Spleen (tissue), 11 donors: ENCODE data around the gene TNNI3K. TPM values are rescaled to one million over a fixed set of nuclear protein-coding genes. Genes with fewer than 3 reads are reported as not detected.

Source experiments
- DNase-seq: peaks from one replicate; pipeline ENCODE4 v3.0.0-alpha.2; 2020
- H3K27ac ChIP-seq, 8 donors: fragments of 200-600 bp; sonication (generic) in 7 of 8; 1 replicate in 4 of 8; 2 replicates in 4 of 8; pipeline versions ENCODE4 v1.5.0 to v1.8.0; 2016 to 2021; ENCODE audit warnings: inconsistent platforms in 4 of 8, mild to moderate bottlenecking in 4 of 8, moderate library complexity in 1 of 8
- H3K27me3 ChIP-seq, 7 donors: fragments of 200-600 bp; sonication (generic) in 6 of 7; replicated peaks in 1 of 7; 1 replicate in 4 of 7; 2 replicates in 3 of 7; pipeline versions ENCODE4 v1.5.0 to v1.8.0; 2016 to 2021; ENCODE audit warnings: inconsistent platforms in 3 of 7, mild to moderate bottlenecking in 1 of 7
- H3K36me3 ChIP-seq, 6 donors: fragments of 200-600 bp; sonication (generic) in 5 of 6; 1 replicate in 4 of 6; 2 replicates in 2 of 6; pipeline versions ENCODE4 v1.5.0 to v1.8.0; 2016 to 2021; ENCODE audit warnings: inconsistent platforms in 2 of 6
- H3K4me1 ChIP-seq, 6 donors: fragments of 200-600 bp; sonication (generic) in 5 of 6; 1 replicate in 3 of 6; 2 replicates in 3 of 6; pipeline versions ENCODE4 v1.5.0 to v1.8.0; 2016 to 2021; ENCODE audit warnings: inconsistent platforms in 3 of 6
- H3K4me3 ChIP-seq, 8 donors: fragments of 200-600 bp; sonication (generic) in 7 of 8; 1 replicate in 4 of 8; 2 replicates in 4 of 8; pipeline versions ENCODE4 v1.5.0 to v1.8.0; 2016 to 2021; ENCODE audit warnings: inconsistent platforms in 4 of 8, mild to moderate bottlenecking in 4 of 8, moderate library complexity in 2 of 8
- H3K9me3 ChIP-seq, 8 donors: fragments of 200-600 bp; sonication (generic) in 7 of 8; 1 replicate in 4 of 8; 2 replicates in 4 of 8; pipeline versions ENCODE4 v1.5.0 to v1.8.0; 2016 to 2021; ENCODE audit warnings: inconsistent platforms in 4 of 8
- CTCF ChIP-seq, 11 experiments: fragments of 200-600 bp in 7 of 11; fragments of 450-650 bp in 4 of 11; sonication (generic) in 4 of 11; IDR thresholded peaks in 8 of 11; conservative IDR thresholded peaks in 3 of 11; 1 replicate in 7 of 11; 2 replicates in 4 of 11; pipeline versions ENCODE4 v1.4.0 to v1.8.0; 2016 to 2021; ENCODE audit warnings: antibody characterized with exemption in 11 of 11, inconsistent platforms in 4 of 11, mild to moderate bottlenecking in 1 of 11
- POLR2A ChIP-seq, 3 donors: fragments of 450-650 bp; IDR thresholded peaks; one replicate each; pipeline ENCODE4 v1.5.1; 2017; ENCODE audit warnings: antibody characterized with exemption in 3 of 3, mild to moderate bottlenecking in 1 of 3
- POLR2AphosphoS5 ChIP-seq, 3 donors: sonication (generic); formaldehyde crosslinking; IDR thresholded peaks; one replicate each; pipeline ENCODE4 v1.5.1; 2017; ENCODE audit warnings: antibody characterized with exemption in 3 of 3
- WGBS, 5 donors: extraction: QIAGEN DNeasy Blood & Tissue Kit in 3 of 5; methylation state at CpG; one replicate each; pipeline versions ENCODE4 v1.1.5 to v1.1.7; 2013 to 2018; 5-methylcytosine and 5-hydroxymethylcytosine counted together
- intact Hi-C: fragments of 100-400 bp; cut with DNase I; formaldehyde crosslinking; loops from one replicate; pipeline ENCODE4 v1.15.0; 2023; ENCODE audit warnings: low total_unique reads
- polyA plus RNA-seq, 3 donors: library from polyadenylated mRNA; stranded (reverse); fragments of 200-250 nt; gene quantifications; one replicate each; pipeline ENCODE4 v1.2.1, GENCODE V29; 2013
- total RNA-seq, 7 donors: library from RNA; depleted of rRNA in 3 of 7; stranded (reverse); fragments of >200 nt in 3 of 7; fragmentation: NEBNext Ultra II Directional in 4 of 7; extraction: Animal tissue kit (Norgen Biotek cat#: 25700) in 4 of 7; gene quantifications; one replicate each; pipeline versions ENCODE4 v1.1.0 to v1.2.1, GENCODE V29; 2016 to 2021
- donor health status: healthy with polysubstance abuse.
- donor health status: DM: no; HTN: no; CAD: no; lungs with moderate emphysema.
- donor health status: DM: no; HTN: no; CAD: no.
- donor health status: Bipolar disorder and iron deficiency.
- donor health status: healthy.
- donor health status: DM: no; HTN: no; CAD: no.
- donor health status: DM: yes; HTN: yes; CAD: no.

Gene TNNI3K
- total and polyA plus RNA-seq, 10 donors: 0.41 to 6.2 (median 2.8) TPM; not detected in 1

GRCh38 chr1:74314438-74314837, 79.3 kb downstream of the TNNI3K start:
- H3K27me3 ChIP-seq: no peaks in the 10 kb centered on the region
- DNase-seq: no peak
- intact Hi-C loops: no loop called here
- TF ChIP-seq CTCF (IDR thresholded peaks at IDR 0.05 in 8 of 11, conservative IDR thresholded peaks at IDR 0.05 in 3 of 11) (no peak), POLR2AphosphoS5 (IDR thresholded peaks at IDR 0.05) (no peak)
- H3K4me3 ChIP-seq: no peak overlapping the region
- no peaks in the 10 kb centered on the region for H3K4me1 ChIP-seq
- H3K9me3 ChIP-seq: no peaks in the 10 kb centered on the region
- H3K27ac ChIP-seq: no peak overlapping the region
- no peaks in the 10 kb centered on the region for H3K36me3 ChIP-seq

- DNase-seq: no peak
- intact Hi-C loops: no loop called here
- H3K36me3 ChIP-seq: no peaks in the 10 kb centered on the region
- H3K4me1 ChIP-seq: no peaks in the 10 kb centered on the region
- H3K27me3 ChIP-seq: no peaks in the 10 kb centered on the region
- 74 to 81% (median 76%) methylated on average over 2 of the region's 2 CpGs for whole genome bisulfite sequencing, 5 donors
- TF ChIP-seq POLR2A (IDR thresholded peaks at IDR 0.05): no peak
- no peak for TF ChIP-seq CTCF (IDR thresholded peaks at IDR 0.05 in 8 of 11, conservative IDR thresholded peaks at IDR 0.05 in 3 of 11)
- no peak for TF ChIP-seq POLR2AphosphoS5 (IDR thresholded peaks at IDR 0.05)
- no peak overlapping the region for H3K4me3 ChIP-seq
- no peak overlapping the region for H3K27ac ChIP-seq
- H3K9me3 ChIP-seq: no peaks in the 10 kb centered on the region
These were observed 81.1 kb downstream of the TNNI3K start for GRCh38 chr1:74316302-74316701.

GRCh38 chr1:74317663-74318062, 82.5 kb downstream of the TNNI3K start:
- no peak for TF ChIP-seq POLR2AphosphoS5 (IDR thresholded peaks at IDR 0.05)
- TF ChIP-seq CTCF (IDR thresholded peaks at IDR 0.05 in 8 of 11, conservative IDR thresholded peaks at IDR 0.05 in 3 of 11): no peak
- TF ChIP-seq POLR2A (IDR thresholded peaks at IDR 0.05): no peak
- Histone ChIP-seq H3K9me3 (no peaks in the 10 kb centered on the region), H3K4me1 (no peaks in the 10 kb centered on the region), H3K36me3 (no peaks in the 10 kb centered on the region), H3K27ac (no peak overlapping the region), H3K4me3 (no peak overlapping the region), H3K27me3 (no peaks in the 10 kb centered on the region)
- intact Hi-C loops: no loop called here
- 81 to 89% (median 83%) methylated on average over 3 of the region's 3 CpGs for WGBS, 5 donors
- no peak for DNase-seq

- no peaks in the 10 kb centered on the region for H3K4me1 ChIP-seq
- no peaks in the 10 kb centered on the region for H3K36me3 ChIP-seq
- H3K27ac ChIP-seq: no peak overlapping the region
- DNase-seq: no peak
- intact Hi-C loops: no loop called here
- no peaks in the 10 kb centered on the region for H3K9me3 ChIP-seq
- WGBS, 5 donors: 41 to 70% (median 51%) methylated on average over 1 of the region's 1 CpG
- no peak overlapping the region for H3K4me3 ChIP-seq
- no peaks in the 10 kb centered on the region for H3K27me3 ChIP-seq
- TF ChIP-seq POLR2AphosphoS5 (IDR thresholded peaks at IDR 0.05) (no peak), POLR2A (IDR thresholded peaks at IDR 0.05) (no peak), CTCF (IDR thresholded peaks at IDR 0.05 in 8 of 11, conservative IDR thresholded peaks at IDR 0.05 in 3 of 11) (no peak)
These were observed 88.8 kb downstream of the TNNI3K start for GRCh38 chr1:74323937-74324473.
